GM19025 (cell line): ENCODE data around the gene LIMCH1.
"Not testable (repeated sequence)": the region's sequence is repeated elsewhere in the genome, so short reads cannot be mapped to it uniquely, and the experiment has no call there.

Experiments
- ATAC-seq: cut with Tn5 transposase; IDR thresholded peaks from one replicate; pipeline ENCODE4 v1.9.1; 2021; ENCODE audit warnings: mild to moderate bottlenecking, low read depth, moderate library complexity; ENCODE audit not compliant: unreplicated experiment

Gene LIMCH1

DNA sequence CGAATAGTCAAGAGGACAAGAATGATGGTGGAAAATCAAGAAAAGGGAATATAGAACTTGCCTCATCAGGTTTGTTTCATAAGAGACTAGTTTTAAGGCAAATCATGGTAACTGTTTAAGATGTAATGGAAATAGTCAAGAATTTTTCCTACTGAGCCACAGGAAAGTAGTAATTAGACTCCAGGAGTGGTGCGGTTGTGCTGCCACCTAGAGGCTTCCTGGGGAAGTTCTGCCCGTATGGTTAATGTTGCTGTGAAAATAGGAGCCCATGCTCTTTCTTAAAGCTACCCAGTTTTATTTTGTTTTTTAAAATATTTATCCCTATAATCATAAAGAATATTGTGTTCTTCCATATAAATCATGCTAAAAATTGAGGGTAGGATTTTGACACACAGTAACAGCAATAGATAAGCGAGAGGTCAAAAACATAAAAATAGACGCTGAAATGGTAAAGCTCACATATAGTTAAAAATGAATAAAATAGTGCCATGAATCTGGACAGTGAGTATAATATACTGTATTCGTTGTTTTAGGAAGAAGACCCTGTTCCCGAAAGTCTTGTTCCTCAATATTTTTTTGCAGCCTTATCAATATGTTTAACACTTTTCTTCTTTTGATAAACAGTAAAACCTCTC lies 123.6 kb downstream of the LIMCH1 start:
- no peak for ATAC-seq

DNA sequence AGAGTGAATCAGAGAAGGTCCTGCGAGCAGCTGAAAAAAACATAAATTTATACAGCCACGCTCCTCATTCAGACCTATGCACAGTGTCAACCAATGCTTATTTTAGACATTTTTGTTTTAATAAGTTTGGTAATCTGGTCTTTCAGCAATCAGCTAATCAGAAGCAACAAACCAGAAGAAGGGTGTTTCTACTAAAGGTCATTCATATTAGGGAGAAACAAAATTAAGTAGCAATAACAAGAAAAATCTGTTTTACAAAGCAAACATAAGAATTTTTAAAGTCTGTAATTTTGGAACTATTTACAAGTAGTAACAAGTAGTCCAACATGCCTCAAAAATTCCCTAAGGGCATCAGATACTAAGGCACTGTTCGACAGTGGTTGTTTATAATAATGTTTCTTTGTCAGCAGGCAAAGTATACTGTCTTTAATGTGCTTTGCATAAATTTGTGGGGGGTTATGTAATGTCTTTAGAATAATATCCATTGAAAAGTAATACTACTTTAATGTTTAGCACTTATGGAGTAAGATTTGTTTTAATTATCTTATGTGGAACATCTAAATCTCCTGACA lies 127.8 kb downstream of the LIMCH1 start:
- ATAC-seq = no peak

DNA sequence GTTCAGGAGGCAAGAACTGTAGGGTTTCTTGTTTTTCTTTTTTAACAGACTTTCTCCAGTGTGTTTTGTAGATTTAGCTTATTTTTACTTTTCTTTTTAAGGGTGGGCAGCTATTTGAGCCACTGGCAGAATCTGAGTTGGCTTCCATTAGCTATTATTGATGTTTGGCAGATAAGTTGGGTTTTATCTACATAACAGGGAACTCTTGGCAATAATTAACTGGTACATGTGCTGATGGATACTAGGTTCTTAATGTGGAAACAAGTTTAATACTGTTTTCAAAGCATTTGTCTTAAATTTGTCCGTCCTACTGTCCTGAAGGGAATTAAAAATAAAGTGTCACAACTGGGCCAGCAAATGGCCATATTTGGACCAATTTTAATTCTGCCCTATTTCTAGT lies 130.1 kb downstream of the LIMCH1 start:
- ATAC-seq = no peak

DNA sequence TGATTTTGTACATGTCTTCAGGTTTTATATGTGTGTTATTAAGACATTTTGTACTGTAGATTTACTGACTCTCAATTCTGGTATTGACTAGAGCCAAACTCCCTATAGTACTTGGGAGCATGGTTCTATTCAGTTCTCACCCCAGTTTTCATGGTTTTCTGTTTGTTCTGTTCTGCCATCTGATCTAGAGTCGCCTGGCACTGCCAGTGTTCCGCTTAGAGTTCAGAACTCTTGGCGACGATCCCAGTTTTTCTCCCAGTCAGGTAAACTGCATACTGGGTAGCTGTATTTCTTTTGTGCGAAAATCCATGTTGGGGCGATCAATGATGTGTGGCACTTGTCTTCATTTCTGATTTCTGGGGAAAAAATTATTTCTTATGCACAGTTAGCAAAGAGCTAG lies 132.6 kb downstream of the LIMCH1 start:
- ATAC-seq = no peak

DNA sequence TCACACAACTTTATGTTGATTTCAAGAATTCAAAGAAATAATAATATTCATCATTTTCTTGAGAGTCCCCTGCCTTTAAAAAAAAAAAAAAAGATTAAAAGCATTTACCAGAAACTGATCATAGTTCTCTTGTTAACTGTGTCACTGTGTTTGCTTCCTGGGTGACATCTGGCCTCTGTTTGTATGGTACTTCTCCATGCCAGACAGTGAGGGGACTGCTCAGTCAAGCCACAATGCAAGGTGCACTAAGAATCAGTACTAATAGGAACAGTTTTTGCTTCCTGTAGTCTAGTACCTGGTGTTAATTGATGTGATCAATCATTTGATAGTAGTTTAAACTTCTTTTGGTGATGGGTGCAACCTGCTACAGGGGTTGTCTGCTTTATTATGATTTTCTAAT lies 133.0 kb downstream of the LIMCH1 start:
- ATAC-seq = no peak

DNA sequence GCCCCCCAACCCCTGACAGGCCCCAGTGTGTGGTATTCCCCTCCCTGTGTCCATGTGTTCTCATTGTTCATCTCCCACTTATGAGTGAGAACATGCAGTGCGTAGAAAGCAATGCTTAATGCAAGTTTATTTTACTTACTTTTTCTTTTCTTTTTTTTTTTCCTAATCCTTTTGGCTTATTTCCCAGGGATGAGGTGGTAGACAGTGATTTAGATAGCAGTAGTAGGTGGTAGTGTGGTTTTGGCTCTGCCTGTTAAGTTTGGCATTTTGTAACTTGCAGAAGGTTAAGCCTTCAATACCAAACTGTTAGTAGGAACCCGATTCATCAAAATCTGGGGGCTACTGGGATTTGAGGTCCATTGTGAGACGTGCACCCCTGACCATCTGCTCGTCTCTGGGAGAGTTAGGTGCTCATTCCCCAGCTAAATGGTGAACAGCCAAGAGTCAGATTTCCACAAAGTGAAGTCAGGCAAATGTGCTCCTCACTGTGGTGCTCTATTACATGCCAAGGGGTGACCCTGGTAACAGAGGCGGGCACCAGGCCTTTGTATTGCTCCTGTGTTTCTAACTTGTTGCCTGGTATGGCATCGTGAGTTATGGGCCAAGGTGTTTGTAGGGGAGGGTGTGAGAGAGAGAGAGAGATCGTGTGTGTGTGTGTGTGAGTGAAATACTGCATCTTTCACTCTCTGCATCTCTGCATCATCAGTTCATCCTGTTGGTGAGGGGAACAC lies 140.3 kb downstream of the LIMCH1 start:
- ATAC-seq = no peak

DNA sequence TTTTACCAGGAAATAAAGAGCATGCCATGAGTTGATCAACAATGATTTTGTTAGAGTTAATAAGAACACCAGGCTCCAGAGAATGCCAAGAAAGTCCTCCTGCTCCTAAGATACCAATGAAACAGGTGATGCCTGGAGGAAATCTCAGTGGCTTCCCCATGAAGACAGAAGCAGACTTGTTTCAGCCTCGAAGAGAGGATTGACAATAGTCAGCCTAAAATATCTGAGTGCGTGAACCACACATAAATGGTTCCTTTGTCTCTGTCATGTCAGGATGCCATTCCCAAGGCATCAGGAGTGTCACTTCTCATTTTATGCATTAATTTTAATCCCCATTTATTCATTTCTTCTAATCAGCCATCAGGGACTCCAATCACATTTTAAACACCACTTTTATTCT lies 141.0 kb downstream of the LIMCH1 start:
- ATAC-seq = no peak

DNA sequence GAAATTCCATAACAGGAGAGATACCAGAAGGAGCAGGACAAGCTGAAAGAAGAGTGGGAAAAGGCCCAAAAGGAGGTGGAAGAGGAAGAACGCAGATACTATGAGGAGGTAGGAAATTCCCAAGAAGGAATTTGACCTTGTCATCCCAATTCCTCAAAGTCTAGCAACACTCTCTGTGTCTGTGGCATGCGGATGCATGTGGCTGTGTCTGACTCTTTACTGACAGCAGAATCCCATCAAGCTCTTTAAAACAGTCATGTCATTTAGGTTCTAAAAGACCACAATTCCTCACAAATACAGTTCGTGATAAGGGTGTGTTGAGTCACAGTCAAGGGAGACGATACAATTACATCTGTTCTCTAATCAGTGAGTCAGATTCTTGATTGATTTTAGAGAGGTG lies 142.0 kb downstream of the LIMCH1 start:
- no peak for ATAC-seq

DNA sequence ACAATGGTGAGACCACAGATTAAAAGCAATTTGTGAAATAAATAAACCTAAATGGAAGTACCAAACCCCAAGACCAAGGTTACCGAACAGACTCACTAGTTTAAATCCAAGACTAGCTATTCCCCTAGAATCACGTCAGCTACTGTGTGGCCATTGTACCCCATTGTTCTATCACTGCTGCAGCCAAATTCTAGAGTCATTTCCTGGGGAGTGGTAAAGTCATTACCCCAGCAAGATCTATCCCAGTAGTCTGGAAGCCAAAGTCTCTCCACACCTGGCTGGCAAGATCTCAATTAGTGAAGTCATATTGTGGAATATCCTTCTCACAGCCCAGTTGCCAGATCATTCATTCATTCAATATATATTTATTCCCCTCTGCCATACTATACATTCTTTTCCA lies 143.1 kb downstream of the LIMCH1 start:
- ATAC-seq = no peak

DNA sequence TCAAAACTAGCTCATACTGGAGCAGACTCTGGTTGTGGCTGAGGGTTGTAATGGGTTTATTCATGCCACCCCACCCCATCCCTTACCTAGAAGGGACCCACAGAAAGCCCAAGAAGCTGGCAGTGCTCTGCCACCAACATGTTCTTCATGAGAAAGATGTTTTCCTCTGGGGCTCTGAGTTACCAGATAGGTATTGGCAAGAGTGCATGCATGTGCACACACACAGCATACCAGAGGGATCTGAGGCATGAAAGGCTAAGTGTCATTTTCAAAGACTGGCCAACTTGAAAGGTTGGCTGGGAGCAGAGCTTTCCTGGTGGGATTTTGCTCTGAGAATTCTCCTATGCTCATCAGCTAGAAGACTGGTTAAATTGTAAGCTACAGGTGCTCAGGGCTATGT lies 145.4 kb downstream of the LIMCH1 start:
- ATAC-seq = no peak

DNA sequence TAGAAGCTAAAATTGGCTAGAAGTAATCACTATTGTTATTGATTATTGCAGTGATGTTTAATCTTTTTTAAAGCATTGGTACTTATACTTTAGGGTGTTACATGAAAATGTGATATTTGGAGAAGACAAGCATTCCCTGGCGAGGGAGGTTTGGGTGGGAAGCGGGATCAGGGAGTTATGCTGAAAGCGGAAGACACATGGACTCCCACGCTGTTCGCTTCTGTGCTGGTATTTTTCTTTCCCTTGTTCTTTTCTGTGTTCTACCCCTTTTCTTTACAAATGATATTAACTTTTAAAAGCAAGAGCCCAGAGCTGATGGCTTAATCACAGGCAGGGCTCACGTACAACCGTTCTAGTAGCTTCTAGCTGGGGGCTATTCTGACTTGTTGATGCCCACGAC lies 148.9 kb downstream of the LIMCH1 start:
- no peak for ATAC-seq

DNA sequence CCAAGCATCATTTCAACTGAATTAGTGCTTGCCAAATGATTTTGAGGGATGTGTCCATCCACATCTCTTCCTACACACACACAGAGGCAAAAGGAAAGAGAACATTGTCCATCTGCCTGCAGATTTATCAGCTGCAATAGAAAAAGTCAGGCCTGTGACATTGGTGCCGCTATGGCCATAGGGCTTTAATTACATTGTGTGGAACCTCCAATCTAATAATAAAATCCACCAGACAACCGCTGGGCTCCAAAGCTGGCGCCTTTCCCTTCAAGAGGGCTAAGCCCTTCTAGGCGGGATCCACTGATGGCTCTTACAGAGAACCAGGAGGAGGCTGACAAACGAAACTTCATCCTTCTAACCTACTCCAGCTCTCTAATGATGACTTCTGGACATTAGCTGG lies 150.0 kb downstream of the LIMCH1 start:
- ATAC-seq = no peak

DNA sequence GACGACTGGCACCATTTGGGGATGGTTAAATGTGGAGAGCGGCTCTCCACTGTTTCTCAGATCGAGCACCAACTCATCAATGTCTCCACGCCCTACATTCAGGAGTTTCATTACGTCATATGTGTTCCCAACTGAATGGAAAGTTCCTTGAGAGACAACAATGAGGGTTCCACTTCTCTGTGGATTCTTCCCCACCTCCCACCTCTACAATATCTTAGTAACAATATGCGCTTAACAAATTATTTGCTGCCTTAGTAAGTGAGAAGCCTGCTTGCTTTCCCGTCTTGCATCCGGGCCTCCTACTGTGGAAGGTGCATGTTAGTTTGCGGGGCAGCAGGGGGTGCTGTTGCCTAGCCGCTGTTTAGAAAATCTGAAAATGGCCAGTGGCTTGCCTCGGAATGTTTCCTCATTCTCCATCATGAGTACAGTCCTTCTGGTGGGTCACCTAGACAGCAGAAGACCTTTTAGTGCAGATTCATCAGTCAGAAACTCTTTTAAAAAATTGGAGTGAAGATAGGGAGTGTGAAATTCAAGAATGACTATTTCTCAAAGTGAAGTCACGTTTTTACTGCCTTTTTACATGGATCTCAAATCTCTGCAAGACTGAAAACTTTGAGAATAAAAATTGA lies 154.9 kb downstream of the LIMCH1 start:
- ATAC-seq = no peak

DNA sequence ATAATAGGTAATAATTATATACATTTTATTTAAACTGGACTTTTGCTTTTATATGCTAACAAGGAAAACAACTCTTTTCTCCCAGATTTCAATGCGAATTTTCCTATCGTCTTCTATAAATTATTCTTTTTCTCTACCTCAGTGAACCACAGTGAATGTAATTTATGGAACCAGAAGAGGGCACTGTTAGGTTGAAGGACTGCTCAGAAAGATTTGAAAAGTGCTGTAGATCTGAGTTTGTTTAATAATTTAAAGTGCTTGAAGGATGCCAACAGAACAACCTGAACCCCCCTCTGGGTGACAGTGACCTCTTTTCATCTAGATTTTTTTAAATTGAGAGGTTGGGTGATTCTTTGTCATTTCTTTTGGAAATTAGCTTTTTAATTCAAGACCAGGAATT lies 155.7 kb downstream of the LIMCH1 start:
- ATAC-seq = no peak

DNA sequence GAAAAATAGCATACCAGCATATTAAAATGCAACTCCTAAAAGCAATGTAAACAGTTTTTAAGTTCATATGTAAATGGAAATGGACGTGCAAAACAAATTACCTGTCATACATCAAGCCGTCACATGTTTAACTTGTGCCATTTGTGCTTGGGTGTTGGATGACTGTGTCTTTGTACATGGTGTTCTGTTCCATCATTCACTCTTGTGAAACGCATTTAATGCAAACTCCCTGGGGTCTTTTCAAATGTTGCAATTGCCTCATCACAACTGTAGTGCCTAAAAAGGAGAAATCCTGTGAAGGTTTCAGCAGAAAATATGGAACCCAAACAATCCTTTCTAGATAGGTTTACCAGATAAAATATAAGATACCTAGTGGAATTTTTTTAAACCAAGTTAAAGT lies 158.2 kb downstream of the LIMCH1 start:
- no peak for ATAC-seq

DNA sequence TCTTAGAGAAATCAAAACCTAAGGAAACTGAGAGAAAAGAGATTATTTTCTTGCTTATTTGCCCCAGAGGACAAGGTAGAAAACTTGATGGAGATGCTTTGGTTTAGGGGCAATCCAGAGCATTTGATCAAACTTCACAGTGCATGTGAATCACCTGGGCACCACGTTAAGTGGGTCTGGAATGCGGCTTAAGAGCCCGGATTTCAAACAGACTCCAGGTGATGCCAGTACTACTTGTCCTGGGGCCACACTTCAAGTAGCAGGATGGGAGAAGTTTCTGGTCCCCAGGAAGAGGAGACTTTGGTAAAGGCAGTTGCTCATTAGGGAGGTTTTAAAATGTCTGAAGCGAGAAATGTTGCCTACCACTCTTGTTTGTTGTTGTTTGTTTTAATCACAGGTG lies 158.8 kb downstream of the LIMCH1 start:
- no peak for ATAC-seq

DNA sequence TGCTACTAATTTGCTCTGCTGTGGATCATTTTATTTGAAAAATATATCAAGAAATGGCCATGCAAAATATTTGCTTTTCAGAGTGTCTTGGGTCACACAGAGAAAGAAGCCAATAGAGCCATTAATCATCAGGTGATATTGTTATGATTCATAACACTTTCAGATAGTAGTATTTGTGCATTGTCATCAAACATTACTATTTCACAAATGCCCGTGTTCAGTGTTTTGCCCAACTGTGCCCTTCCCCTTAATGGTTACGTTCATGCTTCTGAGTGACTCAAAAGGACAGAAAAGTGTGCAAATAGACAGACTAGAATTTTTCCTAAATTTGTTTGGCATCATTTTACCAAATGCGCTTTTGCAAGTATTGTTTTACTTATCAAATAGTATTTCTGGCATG lies 164.0 kb downstream of the LIMCH1 start:
- ATAC-seq = no peak

DNA sequence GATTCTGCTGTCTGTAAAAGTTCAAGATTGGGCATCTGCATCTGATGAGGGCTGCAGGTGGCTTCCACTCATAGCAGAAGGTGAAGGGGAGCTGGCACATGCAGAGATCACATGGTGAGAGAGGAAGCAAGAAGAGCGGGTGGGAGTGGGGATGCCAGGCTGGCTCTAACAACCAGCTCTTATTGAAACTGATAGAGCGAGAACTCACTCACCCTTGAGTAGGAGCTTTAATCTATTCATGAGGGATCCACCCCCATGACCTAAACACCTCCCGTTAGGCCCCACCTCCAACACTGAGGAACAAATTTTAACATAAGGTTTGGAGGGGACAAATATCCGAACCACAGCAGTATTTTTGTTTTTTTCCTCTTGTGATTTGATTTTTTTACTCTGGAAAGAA lies 164.8 kb downstream of the LIMCH1 start:
- ATAC-seq = no peak

DNA sequence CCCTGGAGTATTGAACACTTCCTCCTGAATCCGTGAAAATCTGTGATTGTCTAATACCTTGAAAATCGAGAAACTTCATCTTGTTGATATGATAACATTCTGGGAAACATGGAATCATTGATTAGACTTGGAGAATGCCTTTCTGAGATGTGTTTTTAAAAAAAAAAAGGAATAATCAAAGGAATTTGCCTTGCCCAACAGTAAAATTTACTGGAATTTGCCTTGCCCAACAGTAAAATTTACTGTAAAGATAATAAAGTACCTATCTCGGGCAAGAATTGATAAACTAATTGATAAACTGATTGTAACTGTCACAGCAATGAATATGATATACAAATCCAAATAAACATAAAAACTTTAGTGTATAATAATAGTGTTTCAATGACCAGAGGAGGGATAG lies 165.8 kb downstream of the LIMCH1 start:
- ATAC-seq = no peak

DNA sequence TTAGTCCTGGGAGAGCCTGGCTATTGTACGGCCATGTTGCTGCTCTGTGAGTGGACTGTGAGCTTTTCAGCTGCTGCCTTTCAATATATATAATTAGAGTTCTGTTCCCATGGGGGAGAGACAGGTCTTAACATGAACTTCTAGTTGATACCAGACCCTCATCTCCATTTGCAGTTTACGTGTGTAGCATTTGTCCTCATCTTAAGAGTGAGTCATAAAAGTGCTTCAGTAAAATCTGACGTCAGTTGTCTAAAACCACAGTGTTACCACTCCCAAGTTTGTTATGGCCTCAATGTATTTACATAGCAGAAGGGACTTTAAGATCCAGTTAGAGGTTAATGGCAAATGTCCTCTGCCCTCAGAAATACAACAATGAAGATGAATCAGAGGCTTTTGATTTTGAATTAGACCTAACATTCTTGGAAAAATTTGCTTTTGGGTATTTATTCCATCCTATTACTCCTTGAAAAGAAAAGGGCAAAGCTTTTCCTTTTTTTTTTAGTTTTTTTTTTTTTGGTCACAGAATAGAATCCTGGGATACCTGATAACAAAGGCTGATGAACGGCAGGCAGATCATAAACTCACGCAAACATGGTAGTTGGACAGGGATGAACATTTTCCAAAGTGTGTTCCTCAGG lies 172.0 kb downstream of the LIMCH1 start:
- ATAC-seq = no peak

DNA sequence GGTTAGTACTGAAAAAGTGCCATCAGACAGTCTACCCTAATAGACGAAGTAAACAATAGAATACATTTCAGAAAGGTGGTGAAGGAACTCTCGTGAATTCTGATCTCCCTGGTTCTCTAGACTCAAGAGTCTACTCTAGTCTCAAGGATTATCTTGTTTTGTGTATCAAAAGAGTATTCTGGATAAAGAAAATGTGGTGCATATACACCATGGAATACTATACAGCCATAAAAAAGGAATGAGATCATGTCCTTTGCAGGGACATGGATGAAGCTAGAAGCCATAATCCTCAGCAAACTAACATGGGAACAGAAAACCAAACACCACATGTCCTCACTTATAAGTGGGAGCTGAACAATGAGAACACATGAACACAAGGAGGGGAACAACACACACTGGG lies 173.7 kb downstream of the LIMCH1 start:
- ATAC-seq = not testable (repeated sequence)
